K562 (cell line): ENCODE data around the gene SRSF11. TPM values are rescaled to one million over a fixed set of nuclear protein-coding genes. Genes with fewer than 3 reads are reported as not detected.

ENCODE experiments used
- BDP1 ChIP-seq: IDR thresholded peaks from 3 replicates; pipeline ENCODE4 v1.6.1; 2011; ENCODE audit not compliant: insufficient read length, insufficient read depth
- CBX5 ChIP-seq: IDR thresholded peaks from 2 replicates; pipeline ENCODE4 v1.6.1; 2014; ENCODE audit warnings: low read depth, borderline replicate concordance
- DIDO1 ChIP-seq: fragments of 450-650 bp; IDR thresholded peaks from 2 replicates; pipeline ENCODE4 v1.6.1; 2016; ENCODE audit warnings: low read depth, missing biosample characterization, missing genetic modification characterization
- DPF2 ChIP-seq: fragments of 450-650 bp; IDR thresholded peaks from 2 replicates; pipeline ENCODE4 v1.6.1; 2016
- ETV5 ChIP-seq: sonication (generic); formaldehyde crosslinking; IDR thresholded peaks from 2 replicates; pipeline ENCODE4 v1.4.0; 2020; ENCODE audit warnings: low read depth, mild to moderate bottlenecking, missing genetic modification reagents
- FOXK1 ChIP-seq: sonication (generic); formaldehyde crosslinking; IDR thresholded peaks from 2 replicates; pipeline ENCODE4 v1.8.0; 2022; ENCODE audit warnings: missing genetic modification reagents, mild to moderate bottlenecking, borderline replicate concordance
- FOXK2 ChIP-seq, 2 experiments: fragments of 450-650 bp; IDR thresholded peaks in 1 of 2; conservative IDR thresholded peaks in 1 of 2; 2 replicates each; pipeline ENCODE4 v1.6.1; 2016; ENCODE audit warnings: low read depth in 2 of 2, mild to moderate bottlenecking in 1 of 2
- FOXM1 ChIP-seq, 2 experiments: fragments of 450-650 bp in 1 of 2; sonication (generic) in 1 of 2; formaldehyde crosslinking in 1 of 2; IDR thresholded peaks; 2 replicates each; pipeline versions ENCODE4 v1.6.1 to v1.9.0; 2017 to 2022; ENCODE audit warnings: low read depth in 2 of 2, mild to moderate bottlenecking in 2 of 2, missing genetic modification reagents in 1 of 2, moderate library complexity in 1 of 2
- HEY1 ChIP-seq: fragments of 250-450 bp; sonication (Bioruptor Pico); IDR thresholded peaks from 2 replicates; pipeline ENCODE4 v1.5.0; 2020; ENCODE audit warnings: mild to moderate bottlenecking, moderate library complexity, borderline replicate concordance
- JUND ChIP-seq, 2 experiments: IDR thresholded peaks; 2 replicates in 1 of 2; 3 replicates in 1 of 2; pipeline ENCODE4 v1.6.1; 2011; ENCODE audit warnings: borderline replicate concordance in 2 of 2, low read depth in 2 of 2, low read length in 2 of 2, improper control_type of control experiment in 1 of 2, missing biosample characterization in 1 of 2, missing genetic modification characterization in 1 of 2, missing genetic modification reagents in 1 of 2
- KDM2B ChIP-seq: fragments of 250-450 bp; sonication (Bioruptor Pico); IDR thresholded peaks from 2 replicates; pipeline ENCODE4 v1.8.0; 2021; ENCODE audit warnings: mild to moderate bottlenecking, moderate library complexity
- KLF6 ChIP-seq: fragments of 250-450 bp; sonication (Bioruptor Pico); IDR thresholded peaks from 2 replicates; pipeline ENCODE4 v1.4.0; 2020; ENCODE audit warnings: mild to moderate bottlenecking, moderate library complexity, borderline replicate concordance
- MYC ChIP-seq, 2 experiments: fragments of 250-450 bp in 1 of 2; sonication (Bioruptor Pico) in 1 of 2; IDR thresholded peaks; 2 replicates each; pipeline versions ENCODE4 v1.5.1 to v1.6.1; 2012 to 2021; ENCODE audit warnings: low read depth in 2 of 2, borderline replicate concordance in 1 of 2, improper control_type of control experiment in 1 of 2, low read length in 1 of 2, mild to moderate bottlenecking in 1 of 2, moderate library complexity in 1 of 2
- NCOR1 ChIP-seq: fragments of 450-650 bp; IDR thresholded peaks from 2 replicates; pipeline ENCODE4 v1.6.1; 2016; ENCODE audit warnings: mild to moderate bottlenecking, moderate library complexity
- POLR2A ChIP-seq: fragments of 450-650 bp; conservative IDR thresholded peaks from 2 replicates; pipeline ENCODE4 v1.6.1; 2016
- POLR2G ChIP-seq: fragments of 200-400 bp; formaldehyde crosslinking; IDR thresholded peaks from 2 replicates; pipeline ENCODE4 v1.6.1; 2017; ENCODE audit warnings: low read depth, mild to moderate bottlenecking, antibody characterized with exemption, low read length, moderate library complexity
- RCOR1 ChIP-seq, 2 experiments: IDR thresholded peaks; 2 replicates each; pipeline ENCODE4 v1.6.1; 2012; ENCODE audit warnings: low read depth in 2 of 2, low read length in 2 of 2, borderline replicate concordance in 1 of 2, improper control_type of control experiment in 1 of 2
- SIN3A ChIP-seq, 2 experiments: fragments of 150-350 bp in 1 of 2; IDR thresholded peaks; 2 replicates each; pipeline ENCODE4 v1.6.1; 2011 to 2016; ENCODE audit warnings: borderline replicate concordance in 2 of 2, low read depth in 2 of 2, low read length in 2 of 2, mild to moderate bottlenecking in 2 of 2, moderate library complexity in 2 of 2; ENCODE audit not compliant: control insufficient read depth in 1 of 2
- SIN3B ChIP-seq: fragments of 450-650 bp; IDR thresholded peaks from 2 replicates; pipeline ENCODE4 v1.6.1; 2017; ENCODE audit warnings: low read depth, mild to moderate bottlenecking, moderate library complexity
- SMARCA5 ChIP-seq: fragments of 450-650 bp; IDR thresholded peaks from 2 replicates; pipeline ENCODE4 v1.6.1; 2016
- SNAPC5 ChIP-seq: fragments of 250-450 bp; sonication (Bioruptor Pico); IDR thresholded peaks from 2 replicates; pipeline ENCODE4 v1.8.0; 2021; ENCODE audit warnings: moderate library complexity, mild to moderate bottlenecking, inconsistent platforms
- TAF7 ChIP-seq: fragments of 450-650 bp; IDR thresholded peaks from 2 replicates; pipeline ENCODE4 v1.6.1; 2016; ENCODE audit warnings: missing genetic modification characterization, missing compliant biosample characterization
- TEAD1 ChIP-seq, 2 experiments: fragments of 450-650 bp in 1 of 2; sonication (generic) in 1 of 2; formaldehyde crosslinking; IDR thresholded peaks; 2 replicates each; pipeline versions ENCODE4 v1.4.0 to v1.8.0; 2020 to 2022; ENCODE audit warnings: mild to moderate bottlenecking in 2 of 2, missing genetic modification reagents in 1 of 2
- ZBTB33 ChIP-seq: sonication (generic); formaldehyde crosslinking; IDR thresholded peaks from 2 replicates; pipeline ENCODE4 v1.8.1; 2023; ENCODE audit warnings: mild to moderate bottlenecking, missing genetic modification reagents
- ZNF12 ChIP-seq: sonication (generic); formaldehyde crosslinking; IDR thresholded peaks from 2 replicates; pipeline ENCODE4 v1.4.0; 2020; ENCODE audit warnings: mild to moderate bottlenecking, missing genetic modification reagents
- ZNF197 ChIP-seq: fragments of 200-800 bp; sonication (Bioruptor generic); IDR thresholded peaks from 2 replicates; pipeline ENCODE4 v1.6.1; 2016; ENCODE audit warnings: low read depth, missing genetic modification characterization, missing compliant biosample characterization
- polyA plus RNA-seq, 8 experiments: library from polyadenylated mRNA; depleted of rRNA in 4 of 8; stranded (reverse) in 5 of 8; unstranded in 3 of 8; fragments of >200 nt; fragmentation: Nextera tagmentation in 2 of 8; fragmentation: Illumina TruSeq in 1 of 8; extraction: Ambion mirVana in 2 of 8; extraction: Trizol in 1 of 8; gene quantifications; 2 replicates each; pipeline versions ENCODE4 v1.2.1 to v1.2.3, GENCODE V29; 2011 to 2014; ENCODE audit warnings: inconsistent platforms in 1 of 8, missing spikeins in 1 of 8
- total RNA-seq, 7 experiments: library from RNA; depleted of rRNA in 6 of 7; stranded (reverse); fragments of >200 nt in 6 of 7; fragmentation: Illumina TruSeq in 2 of 7; extraction: Trizol in 2 of 7; gene quantifications; 2 replicates each; pipeline versions ENCODE4 v1.2.1 to v1.2.3, GENCODE V29; 2011 to 2021; ENCODE audit warnings: low replicate concordance in 1 of 7

Gene SRSF11
- total and polyA plus RNA-seq, 9 of the 15 experiments (the other 6 are each of a cell fraction or from before 2014, with no cell fraction given): 76.9 to 418 (median 190) TPM

- TF ChIP-seq RCOR1 (IDR thresholded peaks at IDR 0.05; ENCODE audit: borderline replicate concordance in 1 of 2, low read depth in 2 of 2, low read length in 2 of 2) (peak in 1 of 2 experiments; percentile 59; a peak in 2 of 4 replicates), ZNF197 (CRISPR knock-in tag) (0 out of 2 replicates have a peak, but pooled peaks have one; percentile 43), NCOR1 (peak; percentile 9; the same call in 1 of the 2 replicates), ETV5 (CRISPR knock-in tag) (peak; percentile 91), MYC (IDR thresholded peaks at IDR 0.05; ENCODE audit: low read depth, low read length) (peak; percentile 87), MYC (CRISPR knock-in tag; IDR thresholded peaks at IDR 0.05; ENCODE audit: borderline replicate concordance, low read depth) (0 out of 2 replicates have a peak, but pooled peaks have one; percentile 43), SNAPC5 (CRISPR knock-in tag) (no peak), FOXM1 (IDR thresholded peaks at IDR 0.05; ENCODE audit: low read depth) (no peak), FOXM1 (CRISPR knock-in tag; IDR thresholded peaks at IDR 0.05; ENCODE audit: low read depth) (0 out of 2 replicates have a peak, but pooled peaks have one; percentile 65), TEAD1 (CRISPR knock-in tag; IDR thresholded peaks at IDR 0.05) (peak in 1 of 2 experiments; percentile 91; a peak in 3 of 4 replicates), HEY1 (CRISPR knock-in tag) (no peak), SIN3B (peak; percentile 90), KDM2B (CRISPR knock-in tag) (no peak), SMARCA5 (no peak), KLF6 (CRISPR knock-in tag) (peak; percentile 87; the same call in 1 of the 2 replicates), POLR2G (peak; percentile 89), JUND (IDR thresholded peaks at IDR 0.05; ENCODE audit: borderline replicate concordance, low read depth, low read length) (peak; percentile 74), JUND (tag; IDR thresholded peaks at IDR 0.05; ENCODE audit: borderline replicate concordance, low read depth, low read length) (peak; percentile 43; the same call in 2 of the 3 replicates), BDP1 (no peak), DIDO1 (tag) (peak; percentile 91), SIN3A (IDR thresholded peaks at IDR 0.05; ENCODE audit: borderline replicate concordance in 2 of 2, control insufficient read depth in 1 of 2, low read depth in 2 of 2, low read length in 2 of 2) (peak; percentile 72 to 82; a peak in 3 of 4 replicates), POLR2A (peak; percentile 92), FOXK2 (conservative IDR thresholded peaks at IDR 0.05 in 1 of 2, IDR thresholded peaks at IDR 0.05 in 1 of 2; ENCODE audit: low read depth in 2 of 2) (peak; percentile 66 to 71; a peak in 3 of 4 replicates), ZNF12 (CRISPR knock-in tag) (0 out of 2 replicates have a peak, but pooled peaks have one; percentile 58), CBX5 (0 out of 2 replicates have a peak, but pooled peaks have one; percentile 6), TAF7 (tag) (peak; percentile 44; the same call in 1 of the 2 replicates), DPF2 (0 out of 2 replicates have a peak, but pooled peaks have one; percentile 42), FOXK1 (0 out of 2 replicates have a peak, but pooled peaks have one; percentile 42), ZBTB33 (CRISPR knock-in tag) (no peak)
These were observed 15.6 kb upstream of the SRSF11 start, which contains the start of gene LRRC40 (continued) for GRCh38 chr1:70205434-70206118.
